OCI-LY7 (cell line): ENCODE results near the gene FKBP6. TPM values are rescaled to one million over a fixed set of nuclear protein-coding genes. Genes with fewer than 3 reads are reported as not detected.

ENCODE experiments used
- BruUV-seq: library from RNA; stranded (reverse); fragments of 400-500 nt; replicated peaks from 2 replicates; lab custom pipeline; 2021; lab: Mats Ljungman, UMichigan
- CTCF ChIA-PET: fragments of 300-600 bp; sonication (Branson Sonifier 250); formaldehyde crosslinking; loops from one replicate; lab custom pipeline; 2022; ENCODE audit warnings: antibody characterized with exemption; ENCODE audit not compliant: unreplicated experiment; lab: Charles Lee
- POLR2A ChIA-PET: fragments of 300-600 bp; sonication (Branson Sonifier 250); formaldehyde crosslinking; loops from one replicate; lab custom pipeline; 2022; ENCODE audit warnings: antibody characterized with exemption; lab: Charles Lee
- DNase-seq: peaks from one replicate; pipeline ENCODE4 v3.0.0-alpha.2; 2015; ENCODE audit warnings: low spot score
- H2AFZ ChIP-seq: fragments of 200-600 bp; sonication (generic), shearing (Covaris generic); 2 replicates; pipeline ENCODE4 v1.6.1; 2014; ENCODE audit warnings: mild to moderate bottlenecking, antibody characterized with exemption, low read length, moderate library complexity
- H3K27ac ChIP-seq: fragments of 200-600 bp; sonication (generic); 2 replicates; pipeline ENCODE4 v1.5.1; 2014; ENCODE audit warnings: mixed run types, low read depth, mild to moderate bottlenecking, moderate library complexity, low read length, inconsistent platforms; ENCODE audit not compliant: poor library complexity, severe bottlenecking
- H3K36me3 ChIP-seq: fragments of 200-600 bp; sonication (generic); 2 replicates; pipeline ENCODE4 v1.6.1; 2014; ENCODE audit warnings: mild to moderate bottlenecking, antibody characterized with exemption, low read length, moderate library complexity, mixed read lengths; ENCODE audit not compliant: insufficient read depth
- H3K4me1 ChIP-seq: fragments of 200-600 bp; sonication (generic); 2 replicates; pipeline ENCODE4 v1.5.1; 2014; ENCODE audit warnings: mild to moderate bottlenecking, low read length; ENCODE audit not compliant: insufficient read depth, poor library complexity, severe bottlenecking
- H3K4me2 ChIP-seq: fragments of 200-600 bp; sonication (generic); 2 replicates; pipeline ENCODE4 v1.6.1; 2014; ENCODE audit warnings: mild to moderate bottlenecking, low read length
- H3K4me3 ChIP-seq: fragments of 200-600 bp; sonication (generic); 2 replicates; pipeline ENCODE4 v1.5.1; 2014; ENCODE audit warnings: mild to moderate bottlenecking, low read depth, low read length; ENCODE audit not compliant: poor library complexity, severe bottlenecking
- H3K79me2 ChIP-seq: fragments of 200-600 bp; sonication (generic); 2 replicates; pipeline ENCODE4 v1.6.1; 2016; ENCODE audit warnings: low read depth, mild to moderate bottlenecking, low read length, moderate library complexity, mixed read lengths; ENCODE audit not compliant: insufficient read depth
- H3K9me2 ChIP-seq: fragments of 200-600 bp; sonication (generic); 2 replicates; pipeline ENCODE4 v1.6.1; 2016; ENCODE audit warnings: mild to moderate bottlenecking, low read length, mixed read lengths; ENCODE audit not compliant: insufficient read depth
- H3K9me3 ChIP-seq: fragments of 200-600 bp; sonication (generic); 2 replicates; pipeline ENCODE4 v1.6.1; 2014; ENCODE audit warnings: mild to moderate bottlenecking, mixed run types, low read length, mixed read lengths
- H4K20me1 ChIP-seq: fragments of 200-600 bp; sonication (generic); 2 replicates; pipeline ENCODE4 v1.6.1; 2014; ENCODE audit warnings: mild to moderate bottlenecking, antibody characterized with exemption, low read length, moderate library complexity, mixed read lengths; ENCODE audit not compliant: insufficient read depth
- EZH2phosphoT487 ChIP-seq: fragments of 200-600 bp; sonication (generic); IDR thresholded peaks from 2 replicates; pipeline ENCODE4 v1.6.1; 2018; ENCODE audit warnings: low read depth, borderline replicate concordance, mild to moderate bottlenecking, mixed run types, antibody characterized with exemption, low read length, moderate library complexity, mixed read lengths
- intact Hi-C: fragments of 100-400 bp; cut with micrococcal nuclease; formaldehyde crosslinking; loops from one replicate; pipeline ENCODE4 v1.10.0; 2022; ENCODE audit not compliant: unreplicated experiment
- total RNA-seq, 2 experiments: library from RNA; depleted of rRNA in 1 of 2; stranded (reverse); fragments of >200 nt in 1 of 2; shearing (Covaris generic) in 1 of 2; gene quantifications; 2 replicates each; pipeline ENCODE4 v1.2.3, GENCODE V29; 2014 to 2022
- TF ChIP-seq, protein P1 (sequence below): fragments of 200-600 bp; sonication (generic); conservative IDR thresholded peaks from 2 replicates; pipeline ENCODE4 v1.5.1; 2014; ENCODE audit warnings: mild to moderate bottlenecking, antibody characterized with exemption, low read length, moderate library complexity, mixed read lengths

Gene FKBP6
- total RNA-seq, 2 experiments from 2014 or later, result not detected

- no peak overlapping the region for H3K4me2 ChIP-seq
- no peak overlapping the region for H3K27ac ChIP-seq
- peaks cover 7% of the 10 kb centered on the region for H3K4me1 ChIP-seq
- H3K36me3 ChIP-seq, result no peaks in the 10 kb centered on the region
- H3K4me3 ChIP-seq, result no peak overlapping the region
- H3K9me3 ChIP-seq, result no peaks in the 10 kb centered on the region
- TF ChIP-seq, protein P1, sequence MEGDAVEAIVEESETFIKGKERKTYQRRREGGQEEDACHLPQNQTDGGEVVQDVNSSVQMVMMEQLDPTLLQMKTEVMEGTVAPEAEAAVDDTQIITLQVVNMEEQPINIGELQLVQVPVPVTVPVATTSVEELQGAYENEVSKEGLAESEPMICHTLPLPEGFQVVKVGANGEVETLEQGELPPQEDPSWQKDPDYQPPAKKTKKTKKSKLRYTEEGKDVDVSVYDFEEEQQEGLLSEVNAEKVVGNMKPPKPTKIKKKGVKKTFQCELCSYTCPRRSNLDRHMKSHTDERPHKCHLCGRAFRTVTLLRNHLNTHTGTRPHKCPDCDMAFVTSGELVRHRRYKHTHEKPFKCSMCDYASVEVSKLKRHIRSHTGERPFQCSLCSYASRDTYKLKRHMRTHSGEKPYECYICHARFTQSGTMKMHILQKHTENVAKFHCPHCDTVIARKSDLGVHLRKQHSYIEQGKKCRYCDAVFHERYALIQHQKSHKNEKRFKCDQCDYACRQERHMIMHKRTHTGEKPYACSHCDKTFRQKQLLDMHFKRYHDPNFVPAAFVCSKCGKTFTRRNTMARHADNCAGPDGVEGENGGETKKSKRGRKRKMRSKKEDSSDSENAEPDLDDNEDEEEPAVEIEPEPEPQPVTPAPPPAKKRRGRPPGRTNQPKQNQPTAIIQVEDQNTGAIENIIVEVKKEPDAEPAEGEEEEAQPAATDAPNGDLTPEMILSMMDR, result no peak
- no peak for TF ChIP-seq EZH2phosphoT487
- intact Hi-C loops, result no loop called here
- peaks cover 5% of the 10 kb centered on the region; the same call in 1 of the 2 replicates for H3K79me2 ChIP-seq
- CTCF ChIA-PET, result no interaction called here
- no peak for DNase-seq
- H3K9me2 ChIP-seq, result no peaks in the 10 kb centered on the region
- BruUV-seq, result no TSS peak
- POLR2A ChIA-PET, result no interaction called here
- H4K20me1 ChIP-seq, result no peaks in the 10 kb centered on the region
- no peak overlapping the region for H2AFZ ChIP-seq
Observed at GRCh38 chr7:73312831-73313520, 15.0 kb upstream of the FKBP6 start.

GRCh38 chr7:73313521-73313906 lies 14.4 kb upstream of the FKBP6 start:
- Histone ChIP-seq H3K9me2 (no peaks in the 10 kb centered on the region), H3K36me3 (no peaks in the 10 kb centered on the region), H3K4me3 (no peak overlapping the region), H2AFZ (no peak overlapping the region), H3K4me1 (peaks cover 7% of the 10 kb centered on the region), H3K79me2 (no peaks in the 10 kb centered on the region), H3K4me2 (no peak overlapping the region), H3K27ac (no peak overlapping the region), H4K20me1 (no peaks in the 10 kb centered on the region), H3K9me3 (no peaks in the 10 kb centered on the region)
- CTCF ChIA-PET, result no interaction called here
- POLR2A ChIA-PET, result no interaction called here
- TF ChIP-seq, protein P1, result no peak
- no peak for DNase-seq
- BruUV-seq, result no TSS peak
- intact Hi-C loops, result no loop called here

- CTCF ChIA-PET, result no interaction called here
- Histone ChIP-seq H3K9me2 (no peaks in the 10 kb centered on the region), H3K79me2 (no peaks in the 10 kb centered on the region), H3K27ac (no peak overlapping the region), H3K4me1 (peaks cover 2% of the 10 kb centered on the region), H4K20me1 (no peaks in the 10 kb centered on the region), H3K4me3 (no peak overlapping the region), H3K4me2 (no peak overlapping the region), H2AFZ (no peak overlapping the region), H3K36me3 (no peaks in the 10 kb centered on the region), H3K9me3 (no peaks in the 10 kb centered on the region)
- no peak for TF ChIP-seq EZH2phosphoT487
- TF ChIP-seq, protein P1, result no peak
- no peak for DNase-seq
- POLR2A ChIA-PET, result no interaction called here
- intact Hi-C loops, result no loop called here
- no TSS peak for BruUV-seq
Observed at GRCh38 chr7:73314271-73314670, 13.7 kb upstream of the FKBP6 start.
